ENCODE measurements around the gene SCN11A. TPM values are rescaled to one million over a fixed set of nuclear protein-coding genes. Genes with fewer than 3 reads are reported as not detected.

The SCN11A gene
- total RNA-seq, 1 experiment from 2014 or later, result not detected

Other genes with a start within 250 kb of the SCN11A start
- not detected in 2 replicates for gene SCN10A, start 235.7 kb downstream of the SCN11A start, total RNA-seq (2014; rRNA removed)
- gene WDR48, start 72 bp upstream of the SCN11A start, total RNA-seq (2014; rRNA removed), result 16.6 and 19.1 TPM in 2 replicates
- gene GORASP1, start 55.7 kb upstream of the SCN11A start, total RNA-seq (2014; rRNA removed), result 46.2 and 50.2 TPM in 2 replicates
- gene TTC21A, start 55.7 kb upstream of the SCN11A start, total RNA-seq (2014; rRNA removed), result 1.3 and 1.5 TPM in 2 replicates
- 13.0 and 18.9 TPM in 2 replicates for gene CSRNP1, start 101.6 kb upstream of the SCN11A start, total RNA-seq (2014; rRNA removed)
- gene XIRP1, start 140.7 kb upstream of the SCN11A start, total RNA-seq (2014; rRNA removed), result 0.71 and 4.1 TPM in 2 replicates
- gene CX3CR1, start 228.1 kb upstream of the SCN11A start, total RNA-seq (2014; rRNA removed), result not detected in 2 replicates